A673 (cell line): Measurements from ENCODE around the gene BCAS1. TPM values are rescaled to one million over a fixed set of nuclear protein-coding genes. Genes with fewer than 3 reads are reported as not detected.

Source experiments
- BruUV-seq: library from RNA; stranded (reverse); fragments of 400-500 nt; replicated peaks from 2 replicates; lab custom pipeline; 2021; lab: Mats Ljungman, UMichigan
- CTCF ChIA-PET: fragments of 300-600 bp; sonication (Branson Sonifier 250); formaldehyde crosslinking; loops from one replicate; lab custom pipeline; 2022; ENCODE audit warnings: antibody characterized with exemption; lab: Charles Lee
- POLR2A ChIA-PET: fragments of 300-600 bp; sonication (Branson Sonifier 250); formaldehyde crosslinking; loops from one replicate; lab custom pipeline; 2022; ENCODE audit warnings: antibody characterized with exemption; ENCODE audit not compliant: low non-redundant PET; lab: Charles Lee
- DNase-seq: peaks from one replicate; pipeline ENCODE4 v3.0.0-alpha.2; 2015; ENCODE audit warnings: low spot score
- H3K27ac ChIP-seq: fragments of 200-600 bp; sonication (generic); 2 replicates; pipeline ENCODE4 v1.5.1; 2016; ENCODE audit warnings: mixed run types, low read depth, mild to moderate bottlenecking, mixed read lengths, antibody characterized with exemption, low read length; ENCODE audit not compliant: poor library complexity, severe bottlenecking
- H3K27me3 ChIP-seq: fragments of 200-600 bp; sonication (generic); replicated peaks from 2 replicates; pipeline ENCODE4 v1.6.1; 2017; ENCODE audit warnings: mixed run types, low read depth, mild to moderate bottlenecking, mixed read lengths, antibody characterized with exemption, low read length; ENCODE audit not compliant: insufficient read depth, poor library complexity
- H3K36me3 ChIP-seq: fragments of 200-600 bp; sonication (generic); 2 replicates; pipeline ENCODE4 v1.6.1; 2016; ENCODE audit warnings: mixed run types, mild to moderate bottlenecking, mixed read lengths, antibody characterized with exemption, low read length; ENCODE audit not compliant: insufficient read depth, poor library complexity, severe bottlenecking
- H3K4me1 ChIP-seq: fragments of 200-600 bp; sonication (generic); 2 replicates; pipeline ENCODE4 v1.6.1; 2017; ENCODE audit warnings: mixed run types, mild to moderate bottlenecking, mixed read lengths, antibody characterized with exemption, low read length; ENCODE audit not compliant: insufficient read depth, poor library complexity, severe bottlenecking
- H3K4me3 ChIP-seq: fragments of 200-600 bp; sonication (generic); 2 replicates; pipeline ENCODE4 v1.5.1; 2016; ENCODE audit warnings: low read depth, mixed run types, mild to moderate bottlenecking, mixed read lengths, low read length; ENCODE audit not compliant: poor library complexity, severe bottlenecking
- H3K9me3 ChIP-seq: fragments of 200-600 bp; sonication (generic); 2 replicates; pipeline ENCODE4 v1.6.1; 2016; ENCODE audit warnings: mixed run types, low read depth, mild to moderate bottlenecking, mixed read lengths, antibody characterized with exemption, low read length; ENCODE audit not compliant: poor library complexity, severe bottlenecking
- EZH2 ChIP-seq: fragments of 200-600 bp; sonication (generic); IDR thresholded peaks from 2 replicates; pipeline ENCODE4 v1.6.1; 2017; ENCODE audit warnings: borderline replicate concordance, low read depth, mild to moderate bottlenecking, mixed read lengths, antibody characterized with exemption, low read length; ENCODE audit not compliant: poor library complexity, severe bottlenecking
- intact Hi-C: fragments of 100-400 bp; cut with micrococcal nuclease; formaldehyde crosslinking; loops from one replicate; pipeline ENCODE4 v1.10.0; 2022; ENCODE audit not compliant: unreplicated experiment
- total RNA-seq: library from RNA; stranded (reverse); gene quantifications from 2 replicates; pipeline ENCODE4 v1.2.3, GENCODE V29; 2021
- TF ChIP-seq, protein P1 (sequence below): fragments of 300-800, 200-600 bp; sonication (generic); conservative IDR thresholded peaks from 2 replicates; pipeline ENCODE4 v1.5.1; 2017; ENCODE audit warnings: low read depth, mild to moderate bottlenecking, antibody characterized with exemption, low read length, moderate library complexity, mixed read lengths

The BCAS1 gene
- total RNA-seq, 1 experiment from 2014 or later = 1.4 TPM

DNA sequence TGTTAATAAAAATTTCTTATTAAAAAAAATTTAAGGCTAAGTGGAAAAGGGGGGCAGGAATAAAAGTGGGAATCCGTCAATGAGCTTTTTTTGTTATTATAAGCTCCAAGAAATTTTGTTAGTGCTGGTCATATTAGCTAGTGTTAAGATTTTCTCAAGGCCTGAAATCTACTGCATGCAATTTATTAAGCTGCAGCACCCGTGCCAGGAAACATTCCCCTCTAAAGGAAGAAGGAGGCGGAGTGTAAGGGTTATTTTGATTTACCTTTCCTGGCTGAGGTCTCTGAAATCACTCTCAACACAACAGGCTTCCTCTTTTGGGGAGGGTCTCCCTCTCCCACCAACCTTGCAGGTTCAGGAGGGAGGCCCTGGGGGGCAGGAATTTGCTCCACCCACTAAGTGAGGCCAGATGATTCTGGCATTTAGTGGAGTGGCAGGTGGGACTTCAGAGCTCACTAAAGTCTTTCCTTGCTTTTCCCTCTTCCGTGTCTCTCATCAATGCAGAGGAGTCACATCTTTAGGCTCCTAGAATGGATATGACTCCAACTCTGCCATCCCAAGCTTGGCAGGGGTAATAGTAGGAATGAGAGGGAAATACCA is 168.8 kb downstream of the BCAS1 start:
- no peak overlapping the region for H3K4me3 ChIP-seq

DNA sequence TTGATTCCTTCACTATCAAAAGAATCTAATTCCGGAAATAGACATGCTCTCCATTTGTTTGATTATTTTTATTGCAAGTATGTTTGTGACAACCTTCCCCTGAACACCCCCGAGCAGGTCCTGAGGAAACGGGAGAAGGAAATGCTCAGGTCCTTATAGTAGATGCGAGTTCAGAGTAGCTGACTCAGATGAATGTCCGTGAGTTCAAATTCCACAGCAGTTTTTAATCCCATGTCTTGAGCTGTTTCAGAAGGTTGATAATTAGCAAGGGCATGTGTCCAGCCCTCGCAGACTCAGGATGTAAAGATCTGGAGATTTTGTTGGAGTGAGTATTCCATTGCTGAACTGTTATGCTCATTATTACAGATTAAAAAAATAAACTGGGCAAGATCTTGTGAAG is 169.3 kb downstream of the BCAS1 start:
- intact Hi-C loops = no loop called here
- Histone ChIP-seq H3K4me3 (no peak overlapping the region), H3K36me3 (no peaks in the 10 kb centered on the region), H3K27me3 (no peaks in the 10 kb centered on the region), H3K4me1 (peaks cover 41% of the 10 kb centered on the region), H3K9me3 (no peaks in the 10 kb centered on the region), H3K27ac (no peak overlapping the region)
- POLR2A ChIA-PET = interaction anchor here (0.6 kb wide), 1 partner anchor 35 kb away, joined by 7 read pairs; no protein-coding TSS in a partner anchor
- no peak for DNase-seq
- TF ChIP-seq EZH2 = no peak
- TF ChIP-seq, protein P1, sequence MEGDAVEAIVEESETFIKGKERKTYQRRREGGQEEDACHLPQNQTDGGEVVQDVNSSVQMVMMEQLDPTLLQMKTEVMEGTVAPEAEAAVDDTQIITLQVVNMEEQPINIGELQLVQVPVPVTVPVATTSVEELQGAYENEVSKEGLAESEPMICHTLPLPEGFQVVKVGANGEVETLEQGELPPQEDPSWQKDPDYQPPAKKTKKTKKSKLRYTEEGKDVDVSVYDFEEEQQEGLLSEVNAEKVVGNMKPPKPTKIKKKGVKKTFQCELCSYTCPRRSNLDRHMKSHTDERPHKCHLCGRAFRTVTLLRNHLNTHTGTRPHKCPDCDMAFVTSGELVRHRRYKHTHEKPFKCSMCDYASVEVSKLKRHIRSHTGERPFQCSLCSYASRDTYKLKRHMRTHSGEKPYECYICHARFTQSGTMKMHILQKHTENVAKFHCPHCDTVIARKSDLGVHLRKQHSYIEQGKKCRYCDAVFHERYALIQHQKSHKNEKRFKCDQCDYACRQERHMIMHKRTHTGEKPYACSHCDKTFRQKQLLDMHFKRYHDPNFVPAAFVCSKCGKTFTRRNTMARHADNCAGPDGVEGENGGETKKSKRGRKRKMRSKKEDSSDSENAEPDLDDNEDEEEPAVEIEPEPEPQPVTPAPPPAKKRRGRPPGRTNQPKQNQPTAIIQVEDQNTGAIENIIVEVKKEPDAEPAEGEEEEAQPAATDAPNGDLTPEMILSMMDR = no peak
- CTCF ChIA-PET = interaction anchor here (0.6 kb wide), 1 partner anchor 334 kb away, joined by 3 read pairs; no protein-coding TSS in a partner anchor
- no TSS peak for BruUV-seq

More for the DNA sequence above, 168.8 kb downstream of the BCAS1 start:
- no TSS peak for BruUV-seq
- intact Hi-C loops = no loop called here
- Histone ChIP-seq H3K27ac (no peak overlapping the region), H3K9me3 (no peaks in the 10 kb centered on the region), H3K36me3 (no peaks in the 10 kb centered on the region), H3K27me3 (no peaks in the 10 kb centered on the region), H3K4me1 (peaks cover 41% of the 10 kb centered on the region)
- no peak for TF ChIP-seq EZH2
- TF ChIP-seq, protein P1 = no peak
- ChIA-PET CTCF (no interaction called here), POLR2A (interaction anchor here (0.6 kb wide), 1 partner anchor 35 kb away, joined by 7 read pairs; no protein-coding TSS in a partner anchor)
- DNase-seq = no peak

DNA sequence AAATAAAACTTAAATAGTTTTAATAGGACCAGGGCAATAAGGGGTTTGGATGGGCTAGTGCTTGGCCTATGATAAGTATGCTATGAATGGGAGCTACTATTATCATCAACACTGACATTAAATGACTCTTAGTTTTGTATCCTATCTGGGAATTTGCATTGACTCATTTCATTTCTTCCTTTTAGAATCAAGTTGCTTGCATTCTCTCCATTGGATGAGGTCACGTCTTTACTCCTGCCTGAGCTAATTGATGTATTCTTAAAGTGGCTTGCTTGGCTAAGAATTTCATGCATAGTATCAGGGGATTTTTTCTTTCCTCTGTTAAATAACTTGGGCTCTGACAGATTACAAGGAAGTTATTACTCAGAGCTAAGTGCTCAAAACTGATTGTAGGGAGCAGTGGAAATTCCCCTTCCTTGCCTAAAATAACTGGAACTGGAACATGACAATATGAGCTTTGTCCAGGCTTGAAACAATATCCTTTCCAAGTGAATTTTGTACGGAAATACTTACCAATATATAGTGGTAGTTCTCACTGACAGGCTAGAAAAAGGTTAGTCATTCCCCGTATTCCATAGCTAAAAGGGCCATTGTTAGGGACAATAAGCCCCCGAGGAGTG is 169.9 kb downstream of the BCAS1 start:
- ChIA-PET POLR2A (no interaction called here), CTCF (interaction anchor here (0.6 kb wide), 1 partner anchor 334 kb away, joined by 3 read pairs; no protein-coding TSS in a partner anchor)
- peak; percentile 67 for DNase-seq
- H3K27ac ChIP-seq = no peak overlapping the region
- no peaks in the 10 kb centered on the region for H3K9me3 ChIP-seq
- TF ChIP-seq, protein P1 = no peak
- no peak for TF ChIP-seq EZH2
- intact Hi-C loops = no loop called here
- H3K36me3 ChIP-seq = no peaks in the 10 kb centered on the region
- H3K27me3 ChIP-seq = no peaks in the 10 kb centered on the region
- H3K4me1 ChIP-seq = peaks cover 41% of the 10 kb centered on the region
- BruUV-seq = no TSS peak
- no peak overlapping the region for H3K4me3 ChIP-seq
